ENCODE results near the gene IRF1.

DNA sequence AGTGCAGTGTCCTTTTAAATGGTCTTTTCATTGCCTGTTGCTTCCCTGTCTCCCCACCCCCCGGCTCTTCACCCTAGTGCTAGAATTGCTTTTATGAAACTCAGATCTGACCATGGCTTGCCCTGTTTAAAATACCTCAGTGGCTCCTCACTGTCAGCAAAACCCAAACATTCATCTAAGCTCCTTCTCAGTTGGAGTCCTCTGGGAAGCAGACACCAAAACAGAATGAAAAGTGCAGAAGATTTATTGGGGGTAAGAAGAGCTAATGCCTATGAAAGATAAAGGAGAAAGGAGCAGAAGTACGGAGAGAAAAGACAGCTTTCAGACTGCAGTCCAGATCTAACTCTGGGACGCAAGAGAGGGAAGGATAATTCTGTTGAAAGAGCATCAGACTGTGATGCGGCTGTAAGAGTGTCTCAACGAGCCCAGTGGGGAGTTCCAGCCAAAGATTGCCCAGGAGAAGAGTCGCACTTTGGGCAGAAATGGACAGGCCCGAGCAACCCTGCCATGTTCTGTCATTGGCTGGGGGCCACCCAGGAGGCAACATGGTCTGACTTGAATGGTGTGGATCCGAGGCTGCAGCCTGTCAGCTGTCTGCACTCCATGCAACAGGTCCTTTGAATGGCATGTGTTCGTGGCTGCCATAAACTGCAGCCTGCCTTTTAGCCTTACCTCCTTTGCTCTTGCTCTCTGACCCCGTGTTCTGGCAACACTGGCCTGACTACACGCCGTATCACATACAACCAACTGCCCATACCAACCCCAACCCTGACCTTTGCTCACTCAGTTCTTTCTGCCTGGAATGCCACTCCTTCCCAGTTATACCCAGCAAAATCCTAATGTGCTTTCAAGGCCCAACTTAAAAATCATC is 55.9 kb downstream of the IRF1 start:
- no peak for TF ChIP-seq POLR2AphosphoS5 (IDR thresholded peaks at IDR 0.05)
- TF ChIP-seq, protein P1, sequence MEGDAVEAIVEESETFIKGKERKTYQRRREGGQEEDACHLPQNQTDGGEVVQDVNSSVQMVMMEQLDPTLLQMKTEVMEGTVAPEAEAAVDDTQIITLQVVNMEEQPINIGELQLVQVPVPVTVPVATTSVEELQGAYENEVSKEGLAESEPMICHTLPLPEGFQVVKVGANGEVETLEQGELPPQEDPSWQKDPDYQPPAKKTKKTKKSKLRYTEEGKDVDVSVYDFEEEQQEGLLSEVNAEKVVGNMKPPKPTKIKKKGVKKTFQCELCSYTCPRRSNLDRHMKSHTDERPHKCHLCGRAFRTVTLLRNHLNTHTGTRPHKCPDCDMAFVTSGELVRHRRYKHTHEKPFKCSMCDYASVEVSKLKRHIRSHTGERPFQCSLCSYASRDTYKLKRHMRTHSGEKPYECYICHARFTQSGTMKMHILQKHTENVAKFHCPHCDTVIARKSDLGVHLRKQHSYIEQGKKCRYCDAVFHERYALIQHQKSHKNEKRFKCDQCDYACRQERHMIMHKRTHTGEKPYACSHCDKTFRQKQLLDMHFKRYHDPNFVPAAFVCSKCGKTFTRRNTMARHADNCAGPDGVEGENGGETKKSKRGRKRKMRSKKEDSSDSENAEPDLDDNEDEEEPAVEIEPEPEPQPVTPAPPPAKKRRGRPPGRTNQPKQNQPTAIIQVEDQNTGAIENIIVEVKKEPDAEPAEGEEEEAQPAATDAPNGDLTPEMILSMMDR (IDR thresholded peaks at IDR 0.05): no peak

Data from prostate gland (tissue), 2 donors.